HEK293 (cell line): ENCODE data around the gene FKTN.

Experiments
- CTCF ChIA-PET: fragments of 350-600 bp; formaldehyde crosslinking; extraction: SDS; loops from one replicate; lab custom pipeline; 2021; ENCODE audit warnings: antibody characterized with exemption; lab: Yijun Ruan, JAX
- POLR2A ChIA-PET: fragments of 300-600 bp; formaldehyde crosslinking; extraction: SDS; loops from one replicate; lab custom pipeline; 2020; ENCODE audit warnings: antibody characterized with exemption, inconsistent platforms; lab: Yijun Ruan, JAX
- H3K27ac ChIP-seq: fragments of 200-500 bp; sonication (Bioruptor generic); 2 replicates; pipeline ENCODE4 v1.5.1; 2014; ENCODE audit warnings: low read depth, low read length, control low read depth, inconsistent platforms; ENCODE audit errors: extremely low read depth
- H3K36me3 ChIP-seq, 2 experiments: fragments of 200-500 bp in 1 of 2; sonication (Bioruptor generic) in 1 of 2; 1 replicate in 1 of 2; 2 replicates in 1 of 2; pipeline ENCODE4 v1.5.1; 2014 to 2017; ENCODE audit warnings: inconsistent platforms in 2 of 2, low read length in 2 of 2; ENCODE audit not compliant: control insufficient read depth in 2 of 2, insufficient read depth in 1 of 2
- H3K4me1 ChIP-seq: fragments of 200-500 bp; sonication (Bioruptor generic); 2 replicates; pipeline ENCODE4 v1.5.1; 2014; ENCODE audit warnings: mild to moderate bottlenecking, low read length, inconsistent platforms; ENCODE audit not compliant: control insufficient read depth, insufficient read depth
- H3K4me3 ChIP-seq: 2 replicates; pipeline ENCODE4 v1.5.1; 2011; ENCODE audit warnings: low read depth, mild to moderate bottlenecking, control low read depth, low read length, moderate library complexity
- H3K9me3 ChIP-seq: fragments of 200-500 bp; sonication (Bioruptor generic); 2 replicates; pipeline ENCODE4 v1.5.1; 2014; ENCODE audit warnings: low read depth, low read length, inconsistent platforms; ENCODE audit not compliant: control insufficient read depth, insufficient read depth
- CTCF ChIP-seq: fragments of 450-650 bp; formaldehyde crosslinking; IDR thresholded peaks from 2 replicates; pipeline ENCODE4 v1.5.1; 2016; ENCODE audit warnings: missing biosample characterization, missing genetic modification characterization
- EGR2 ChIP-seq: fragments of 450-650 bp; formaldehyde crosslinking; IDR thresholded peaks from 2 replicates; pipeline ENCODE4 v1.5.1; 2016; ENCODE audit warnings: low read depth, missing biosample characterization, missing genetic modification characterization
- GLI4 ChIP-seq: fragments of 450-650 bp; formaldehyde crosslinking; IDR thresholded peaks from 2 replicates; pipeline ENCODE4 v1.5.1; 2016; ENCODE audit warnings: missing biosample characterization, missing genetic modification characterization
- GLIS1 ChIP-seq: fragments of 450-650 bp; formaldehyde crosslinking; IDR thresholded peaks from 2 replicates; pipeline ENCODE4 v1.5.1; 2016; ENCODE audit warnings: missing biosample characterization, missing genetic modification characterization
- PRDM10 ChIP-seq: fragments of 450-650 bp; formaldehyde crosslinking; IDR thresholded peaks from 2 replicates; pipeline ENCODE4 v1.5.1; 2016; ENCODE audit warnings: missing biosample characterization, missing genetic modification characterization
- WT1 ChIP-seq: fragments of 450-650 bp; formaldehyde crosslinking; IDR thresholded peaks from 2 replicates; pipeline ENCODE4 v1.5.1; 2016; ENCODE audit warnings: missing biosample characterization, missing genetic modification characterization
- ZBTB49 ChIP-seq: fragments of 450-650 bp; formaldehyde crosslinking; IDR thresholded peaks from 2 replicates; pipeline ENCODE4 v1.5.1; 2016; ENCODE audit warnings: missing biosample characterization, missing genetic modification characterization, low read depth
- ZFHX2 ChIP-seq: fragments of 450-650 bp; formaldehyde crosslinking; conservative IDR thresholded peaks from 2 replicates; pipeline ENCODE4 v1.5.1; 2016; ENCODE audit warnings: missing biosample characterization, missing genetic modification characterization
- ZNF10 ChIP-seq: fragments of 450-650 bp; formaldehyde crosslinking; IDR thresholded peaks from 2 replicates; pipeline ENCODE4 v1.5.1; 2017; ENCODE audit warnings: missing biosample characterization, missing genetic modification characterization
- ZNF335 ChIP-seq: fragments of 450-650 bp; formaldehyde crosslinking; conservative IDR thresholded peaks from 2 replicates; pipeline ENCODE4 v1.5.1; 2016; ENCODE audit warnings: missing biosample characterization, missing genetic modification characterization
- ZNF433 ChIP-seq: fragments of 450-650 bp; formaldehyde crosslinking; IDR thresholded peaks from 2 replicates; pipeline ENCODE4 v1.5.1; 2016; ENCODE audit warnings: missing biosample characterization, missing genetic modification characterization, low read depth
- ZNF48 ChIP-seq: fragments of 450-650 bp; formaldehyde crosslinking; IDR thresholded peaks from 2 replicates; pipeline ENCODE4 v1.5.1; 2016; ENCODE audit warnings: missing biosample characterization, missing genetic modification characterization
- ZNF555 ChIP-seq: fragments of 450-650 bp; formaldehyde crosslinking; conservative IDR thresholded peaks from 2 replicates; pipeline ENCODE4 v1.5.1; 2017; ENCODE audit warnings: missing biosample characterization, mild to moderate bottlenecking, missing genetic modification characterization, inconsistent platforms
- ZNF585B ChIP-seq: fragments of 450-650 bp; formaldehyde crosslinking; IDR thresholded peaks from 2 replicates; pipeline ENCODE4 v1.5.1; 2016; ENCODE audit warnings: missing biosample characterization, missing genetic modification characterization
- ZNF596 ChIP-seq: fragments of 450-650 bp; IDR thresholded peaks from 2 replicates; pipeline ENCODE4 v1.5.0; 2018; ENCODE audit warnings: missing biosample characterization, mild to moderate bottlenecking, missing genetic modification characterization, moderate library complexity
- ZSCAN5A ChIP-seq: fragments of 450-650 bp; formaldehyde crosslinking; IDR thresholded peaks from 2 replicates; pipeline ENCODE4 v1.5.1; 2016; ENCODE audit warnings: missing biosample characterization, missing genetic modification characterization

FKTN gene

GRCh38 chr9:105647595-105648349 is 89.8 kb downstream of the FKTN start (continued):
- no peak for TF ChIP-seq ZNF585B (tag by site-specific recombination)
- peak; percentile 47 for TF ChIP-seq WT1 (tag by site-specific recombination)
- TF ChIP-seq ZSCAN5A (tag by site-specific recombination), result no peak
- TF ChIP-seq ZNF433 (tag by site-specific recombination), result no peak
- no peak for TF ChIP-seq ZNF48
- TF ChIP-seq EGR2 (tag by site-specific recombination), result peak; percentile 62; the same call in 1 of the 2 replicates
- no peak for TF ChIP-seq ZNF335 (tag by site-specific recombination)
- no peak for TF ChIP-seq ZNF555 (tag by site-specific recombination)
- TF ChIP-seq ZFHX2 (tag by site-specific recombination), result peak; percentile 45; the same call in 1 of the 2 replicates
- no peak for TF ChIP-seq ZNF596 (tag by site-specific recombination)
- no peak for TF ChIP-seq GLI4 (tag by site-specific recombination)
- TF ChIP-seq ZBTB49, result no peak
- TF ChIP-seq PRDM10 (tag by site-specific recombination), result peak; percentile 77
- no peak for TF ChIP-seq CTCF (tag by site-specific recombination)
- TF ChIP-seq, all 188 proteins: peak for 5

GRCh38 chr9:105651806-105652205 is 93.9 kb downstream of the FKTN start:
- peaks cover 5% of the 10 kb centered on the region; the same call in 1 of the 2 replicates for H3K4me1 ChIP-seq
- POLR2A ChIA-PET, result no interaction called here

More at GRCh38 chr9:105651806-105652205, 93.9 kb downstream of the FKTN start:
- CTCF ChIA-PET, result interaction anchor here (0.9 to 1.4 kb wide), 2 partner anchors 13 to 66 kb away, joined by 6 to 7 read pairs; no protein-coding TSS in a partner anchor
- no peak overlapping the region for H3K27ac ChIP-seq
- H3K36me3 ChIP-seq, result no peaks in the 10 kb centered on the region
- H3K4me3 ChIP-seq, result no peak overlapping the region
- H3K9me3 ChIP-seq, result no peaks in the 10 kb centered on the region
- TF ChIP-seq GLIS1 (tag by site-specific recombination), result peak; percentile 14; the same call in 1 of the 2 replicates
- TF ChIP-seq ZNF10 (tag by site-specific recombination), result no peak
